ENCODE data around the gene NAT14.

Gene NAT14

GRCh38 chr19:55453511-55454260, 31.3 kb upstream of the NAT14 start:
- no peak for TF ChIP-seq CTCF (IDR thresholded peaks at IDR 0.05; ENCODE audit: low read depth, low read length, missing control alignments)

GRCh38 chr19:55454787-55455243, 30.2 kb upstream of the NAT14 start:
- H3K4me3 ChIP-seq (replicated peaks; ENCODE audit: low read depth, low read length): no peak overlapping the region
- peak; percentile 75 for TF ChIP-seq CTCF (IDR thresholded peaks at IDR 0.05; ENCODE audit: low read depth, low read length, missing control alignments)
- no peak for DNase-seq (ENCODE audit: extremely low read depth, low read depth)

More at GRCh38 chr19:55453511-55454260, 31.3 kb upstream of the NAT14 start:
- no peak overlapping the region for H3K4me3 ChIP-seq (replicated peaks; ENCODE audit: low read depth, low read length)
- DNase-seq (ENCODE audit: extremely low read depth, low read depth): no peak

- no peak for TF ChIP-seq CTCF (IDR thresholded peaks at IDR 0.05; ENCODE audit: low read depth, low read length, missing control alignments)
- no peak overlapping the region for H3K4me3 ChIP-seq (replicated peaks; ENCODE audit: low read depth, low read length)
- DNase-seq (ENCODE audit: extremely low read depth, low read depth): no peak
These were observed 29.3 kb upstream of the NAT14 start for GRCh38 chr19:55455576-55456235.

GRCh38 chr19:55456347-55456746, 28.6 kb upstream of the NAT14 start:
- H3K4me3 ChIP-seq (replicated peaks; ENCODE audit: low read depth, low read length): no peak overlapping the region
- no peak for TF ChIP-seq CTCF (IDR thresholded peaks at IDR 0.05; ENCODE audit: low read depth, low read length, missing control alignments)
- no peak for DNase-seq (ENCODE audit: extremely low read depth, low read depth)

- DNase-seq (ENCODE audit: extremely low read depth, low read depth): no peak
- TF ChIP-seq CTCF (IDR thresholded peaks at IDR 0.05; ENCODE audit: low read depth, low read length, missing control alignments): no peak
- H3K4me3 ChIP-seq (replicated peaks; ENCODE audit: low read depth, low read length): no peak overlapping the region
These were observed 27.1 kb upstream of the NAT14 start for GRCh38 chr19:55457683-55458457.

GRCh38 chr19:55459551-55459949, 25.4 kb upstream of the NAT14 start:
- DNase-seq (ENCODE audit: extremely low read depth, low read depth): no peak
- no peak for TF ChIP-seq CTCF (IDR thresholded peaks at IDR 0.05; ENCODE audit: low read depth, low read length, missing control alignments)
- H3K4me3 ChIP-seq (replicated peaks; ENCODE audit: low read depth, low read length): peak overlapping the region; percentile 92
